NCI-H226 (cell line): ENCODE data around the gene SLFN14.
"Not testable (repeated sequence)": the region's sequence is repeated elsewhere in the genome, so short reads cannot be mapped to it uniquely, and the experiment has no call there.

Source experiments
- DNase-seq: peaks from one replicate; pipeline ENCODE4 v3.0.0-alpha.2; 2015

SLFN14 gene

DNA sequence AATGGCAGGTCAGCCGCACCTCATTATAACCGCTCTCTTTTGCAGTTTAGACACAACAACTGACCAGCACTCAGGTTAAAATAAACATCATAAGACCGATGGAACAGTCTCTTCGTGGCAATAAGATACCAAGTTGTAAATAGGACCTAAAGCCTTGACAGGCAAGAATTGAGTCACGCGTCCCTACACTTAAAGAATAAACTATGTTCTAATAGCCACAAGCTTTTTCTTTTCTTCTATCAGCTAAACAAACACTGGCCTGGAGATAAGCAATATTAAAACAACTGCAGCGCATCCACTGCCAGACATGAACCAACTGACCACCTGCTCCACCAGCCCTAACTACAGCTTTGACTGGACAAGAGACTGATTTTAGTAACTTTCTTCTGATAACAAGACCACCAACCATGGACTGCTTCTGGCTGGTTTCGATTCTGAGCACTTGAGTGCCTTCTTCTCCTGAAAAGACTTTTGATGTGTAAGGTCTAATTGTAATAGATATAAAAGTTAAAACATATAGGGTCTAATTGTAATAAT, 40.6 kb downstream of the SLFN14 start:
- no peak for DNase-seq

- DNase-seq, result no peak
Measured at GRCh38 chr17:35519439-35519838, 41.2 kb downstream of the SLFN14 start.

DNA sequence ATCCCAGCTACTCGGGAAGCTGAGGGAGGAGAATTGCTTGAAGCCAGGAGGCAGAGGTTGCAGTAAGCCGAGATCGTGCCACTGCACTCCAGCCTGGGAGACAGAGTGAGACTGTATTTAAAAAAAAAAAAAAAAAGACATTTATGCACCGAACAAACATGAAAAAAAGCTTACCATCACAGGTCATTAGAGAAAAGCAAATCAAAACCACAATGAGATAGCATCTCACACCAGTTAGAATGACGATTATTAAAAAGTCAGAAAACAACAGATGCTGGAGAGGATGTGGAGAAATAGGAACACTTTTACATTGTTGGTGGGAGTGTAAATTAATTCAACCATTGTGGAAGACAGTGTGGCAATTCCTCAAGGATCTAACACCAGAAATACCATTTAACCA, 42.2 kb downstream of the SLFN14 start:
- DNase-seq, result not testable (repeated sequence)

GRCh38 chr17:35515027-35515426, 45.6 kb downstream of the SLFN14 start:
- no peak for DNase-seq

DNA sequence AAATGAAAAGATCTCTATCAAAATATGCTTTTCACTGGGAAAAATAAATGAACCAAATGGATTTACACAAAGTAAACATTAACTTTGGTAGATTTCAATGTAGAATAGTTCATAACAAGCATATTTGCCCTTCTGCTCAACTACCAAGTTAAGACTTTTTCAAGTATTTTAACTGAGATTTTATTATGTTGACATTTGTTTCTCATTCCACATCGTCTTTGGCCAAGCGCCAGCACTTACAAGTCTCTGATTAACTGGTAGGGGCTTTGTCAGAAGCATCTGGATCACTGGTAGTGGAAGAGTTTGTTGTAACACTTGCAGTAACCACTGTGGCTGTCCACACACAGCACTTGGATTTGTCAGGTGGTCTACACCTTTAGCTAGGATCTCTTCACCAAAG, 46.1 kb downstream of the SLFN14 start:
- DNase-seq, result no peak
